ENCODE measurements around the gene GPR148.

- TF ChIP-seq, protein P1, sequence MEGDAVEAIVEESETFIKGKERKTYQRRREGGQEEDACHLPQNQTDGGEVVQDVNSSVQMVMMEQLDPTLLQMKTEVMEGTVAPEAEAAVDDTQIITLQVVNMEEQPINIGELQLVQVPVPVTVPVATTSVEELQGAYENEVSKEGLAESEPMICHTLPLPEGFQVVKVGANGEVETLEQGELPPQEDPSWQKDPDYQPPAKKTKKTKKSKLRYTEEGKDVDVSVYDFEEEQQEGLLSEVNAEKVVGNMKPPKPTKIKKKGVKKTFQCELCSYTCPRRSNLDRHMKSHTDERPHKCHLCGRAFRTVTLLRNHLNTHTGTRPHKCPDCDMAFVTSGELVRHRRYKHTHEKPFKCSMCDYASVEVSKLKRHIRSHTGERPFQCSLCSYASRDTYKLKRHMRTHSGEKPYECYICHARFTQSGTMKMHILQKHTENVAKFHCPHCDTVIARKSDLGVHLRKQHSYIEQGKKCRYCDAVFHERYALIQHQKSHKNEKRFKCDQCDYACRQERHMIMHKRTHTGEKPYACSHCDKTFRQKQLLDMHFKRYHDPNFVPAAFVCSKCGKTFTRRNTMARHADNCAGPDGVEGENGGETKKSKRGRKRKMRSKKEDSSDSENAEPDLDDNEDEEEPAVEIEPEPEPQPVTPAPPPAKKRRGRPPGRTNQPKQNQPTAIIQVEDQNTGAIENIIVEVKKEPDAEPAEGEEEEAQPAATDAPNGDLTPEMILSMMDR (optimal IDR thresholded peaks at IDR 0.05 in 1 of 3, IDR thresholded peaks at IDR 0.05 in 1 of 3, conservative IDR thresholded peaks at IDR 0.05 in 1 of 3; ENCODE audit: extremely low read depth in 1 of 3, insufficient read depth in 2 of 3, low read length in 3 of 3): no peak
- TF ChIP-seq EZH2 (IDR thresholded peaks at IDR 0.05; ENCODE audit: low read length): no peak
These were observed 28.2 kb downstream of the GPR148 start for GRCh38 chr2:130756874-130757668.
